ENCODE results near the gene CHURC1.

The CHURC1 gene

DNA sequence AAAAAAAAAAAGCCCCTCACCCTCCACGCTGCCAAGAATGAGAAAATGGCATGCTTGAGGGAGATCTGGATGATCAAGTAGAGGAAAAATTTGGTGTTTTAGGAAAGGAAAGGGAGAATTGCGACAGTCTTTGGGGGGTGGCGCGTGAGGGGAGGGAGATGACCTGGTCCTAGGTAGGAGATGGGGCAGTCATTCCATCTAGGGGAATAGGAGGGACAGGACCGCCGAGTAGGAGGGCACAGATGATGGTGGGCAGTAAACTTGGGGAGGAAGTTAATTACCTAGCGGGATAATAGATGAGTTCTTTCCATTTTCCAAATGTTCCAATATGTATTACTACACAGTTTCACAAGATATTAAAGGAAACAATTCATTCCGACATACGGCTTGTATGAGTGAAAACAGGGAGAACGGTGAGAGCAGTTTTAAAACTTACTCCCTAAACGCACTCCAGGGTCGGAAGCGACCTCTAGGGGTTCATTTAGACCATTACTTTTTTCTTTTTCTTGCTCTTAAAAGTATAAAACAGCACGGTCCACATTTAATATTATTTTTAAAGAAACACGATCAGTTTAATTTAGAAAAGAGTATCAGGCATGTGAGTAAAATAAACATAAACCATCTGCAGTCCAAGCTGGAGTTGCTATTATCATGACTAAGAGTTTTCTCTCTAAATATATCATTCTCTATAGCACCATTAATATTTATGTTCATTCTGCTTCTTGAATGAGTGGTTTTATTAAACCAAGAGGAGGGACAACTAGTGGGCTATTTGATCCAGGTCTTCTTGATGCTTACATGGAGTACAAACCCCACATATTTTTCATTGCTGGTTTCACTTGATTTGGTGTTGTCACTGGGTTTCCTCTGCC, 69.4 kb downstream of the CHURC1 start:
- DNase-seq, result peak in 3 of 58 donors; percentile 8 to 31 (median 16)
